ENCODE data around the gene RNF225.
"Not testable (repeated sequence)": the region's sequence is repeated elsewhere in the genome, so short reads cannot be mapped to it uniquely, and the experiment has no call there.

The RNF225 gene

GRCh38 chr19:58361900-58362271, 33.6 kb upstream of the RNF225 start:
- in situ Hi-C loops (cut with HindIII; ENCODE audit: low sequenced_read_pairs), result no loop called here

GRCh38 chr19:58362272-58362994, 33.0 kb upstream of the RNF225 start, which contains the start of gene ZNF497:
Gene ZNF497 (minus strand): TSS chr19:58362751. CDS start chr19:58357635, 5,116 bp downstream.
- in situ Hi-C loops (cut with HindIII; ENCODE audit: low sequenced_read_pairs), result no loop called here

- in situ Hi-C loops (cut with HindIII; ENCODE audit: low sequenced_read_pairs), result no loop called here
These were observed 31.3 kb upstream of the RNF225 start for GRCh38 chr19:58364146-58364545.

- in situ Hi-C loops (cut with HindIII; ENCODE audit: low sequenced_read_pairs), result no loop called here
These were observed 28.6 kb upstream of the RNF225 start for GRCh38 chr19:58366585-58367430.

- in situ Hi-C loops (cut with HindIII; ENCODE audit: low sequenced_read_pairs), result no loop called here
These were observed 27.6 kb upstream of the RNF225 start for GRCh38 chr19:58367698-58368454.

GRCh38 chr19:58368561-58369360, 26.7 kb upstream of the RNF225 start:
- in situ Hi-C loops (cut with HindIII; ENCODE audit: low sequenced_read_pairs), result no loop called here

- in situ Hi-C loops (cut with HindIII; ENCODE audit: low sequenced_read_pairs), result no loop called here
These were observed 22.9 kb upstream of the RNF225 start for GRCh38 chr19:58372311-58373133.

DNA sequence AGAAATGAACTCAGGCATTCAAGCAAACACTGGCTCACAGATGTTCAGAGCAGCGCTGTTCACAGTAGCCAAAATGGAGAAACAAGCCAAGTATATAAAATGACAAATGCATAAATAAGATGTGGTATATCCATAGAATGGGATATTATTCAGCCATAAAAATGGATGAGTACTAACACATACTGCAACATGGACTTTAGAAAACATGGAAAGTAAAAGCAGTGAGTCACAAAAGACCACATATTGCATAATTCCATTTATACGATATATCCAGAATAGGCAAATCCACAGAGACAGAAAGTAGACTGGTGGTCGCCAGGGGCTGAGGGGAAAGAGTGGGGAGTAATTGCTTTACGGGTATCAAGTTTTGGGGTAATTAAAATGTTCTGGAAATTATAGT, 21.3 kb upstream of the RNF225 start:
- in situ Hi-C loops (cut with HindIII; ENCODE audit: low sequenced_read_pairs), result no loop called here

- in situ Hi-C loops (cut with HindIII; ENCODE audit: low sequenced_read_pairs), result not testable (repeated sequence)
These were observed 18.7 kb upstream of the RNF225 start for GRCh38 chr19:58376724-58377123.

DNA sequence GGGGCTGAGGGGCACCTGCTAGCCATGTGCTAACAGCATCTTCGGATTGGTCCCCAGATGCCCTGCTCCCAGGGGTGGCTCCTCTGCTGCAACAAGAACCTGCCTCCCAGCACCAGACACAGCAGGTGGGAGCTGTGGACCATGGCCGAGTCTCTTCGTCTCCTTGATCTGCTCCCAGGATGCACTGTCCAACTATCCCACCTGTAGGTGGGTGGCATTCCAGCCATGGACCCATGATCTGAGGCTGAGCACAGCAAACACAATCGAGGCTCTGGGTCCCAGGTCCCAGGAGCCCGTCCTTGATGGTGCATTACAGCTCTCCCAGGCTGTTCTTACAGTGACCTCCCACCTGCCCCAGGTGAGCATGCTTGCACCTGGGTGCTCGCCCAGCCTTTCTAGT, 16.2 kb upstream of the RNF225 start:
- in situ Hi-C loops (cut with HindIII; ENCODE audit: low sequenced_read_pairs), result no loop called here

DNA sequence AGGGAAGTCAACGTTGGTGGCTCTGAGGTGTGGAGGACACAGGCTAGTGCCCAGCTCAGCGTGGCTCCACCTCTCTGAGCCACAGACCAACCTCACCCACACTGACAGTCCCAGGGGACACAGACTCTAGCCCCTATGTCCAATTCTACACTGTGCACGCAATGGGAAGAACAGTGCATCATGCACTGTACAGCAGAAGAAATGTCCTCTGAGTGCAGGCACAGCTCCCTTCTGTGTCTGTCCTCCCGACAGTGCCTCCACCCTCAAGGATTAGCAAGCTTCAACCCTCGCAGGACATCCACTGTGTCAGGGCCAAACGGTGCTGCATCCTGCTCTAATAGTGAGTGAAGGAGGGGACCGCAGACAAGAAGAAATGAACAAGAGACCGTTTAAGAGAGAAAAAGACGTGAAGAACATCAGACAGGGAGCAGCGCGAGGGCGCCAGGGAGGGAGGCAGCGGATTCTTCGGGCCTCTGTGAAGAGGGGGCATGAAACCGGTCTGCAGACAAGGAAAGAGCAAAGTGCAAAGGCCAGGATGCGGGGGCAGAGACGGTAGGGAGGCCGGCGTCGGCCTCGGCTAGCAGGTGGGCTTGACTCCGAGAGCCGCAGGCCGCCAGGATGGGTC, 15.3 kb upstream of the RNF225 start:
- in situ Hi-C loops (cut with HindIII; ENCODE audit: low sequenced_read_pairs), result loop anchor here (5.0 kb wide), 1 partner anchor 77 kb away; no protein-coding TSS in a partner anchor

DNA sequence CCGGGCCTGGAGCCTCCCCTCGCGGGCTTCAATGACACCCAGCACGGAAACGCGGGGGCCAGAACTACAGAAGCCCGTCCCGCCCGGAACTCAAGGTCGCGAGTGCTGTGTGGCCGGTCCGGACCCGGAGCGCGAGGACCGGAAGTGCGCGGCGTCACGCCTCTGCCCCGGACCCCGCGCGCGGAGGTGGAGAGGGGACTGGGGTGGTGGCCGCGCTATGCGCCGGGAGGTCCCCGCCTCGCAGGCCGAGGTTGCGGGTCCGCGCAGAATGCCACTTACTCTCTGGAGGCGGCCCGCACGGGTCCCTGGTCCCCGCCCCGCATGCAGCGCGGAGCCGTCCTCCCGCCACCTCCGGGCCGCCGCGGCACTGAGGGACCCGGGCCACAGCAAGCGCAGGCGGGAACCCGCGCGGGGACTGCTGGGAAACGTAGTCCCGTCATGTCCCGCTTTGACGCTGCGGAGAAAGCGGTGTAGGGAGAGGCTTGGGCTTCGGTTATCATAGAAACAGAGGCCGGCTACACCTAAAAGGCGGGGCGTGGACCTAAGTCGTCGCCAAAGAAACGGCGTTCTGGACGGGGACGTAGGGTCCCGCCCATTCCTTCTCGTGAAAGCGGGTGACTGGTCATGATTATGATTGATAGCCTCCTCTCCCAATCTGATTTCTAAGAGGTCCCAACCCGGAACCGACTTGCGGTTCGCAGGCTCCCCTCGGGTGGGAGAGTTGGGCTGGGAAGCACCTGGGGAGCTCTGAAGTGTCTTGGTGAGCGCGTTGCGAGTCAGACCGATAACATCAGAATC, 14.6 kb upstream of the RNF225 start, which contains the start of gene ZNF837:
TSS of gene ZNF837 (minus strand) at position 369 of the 798 bp plus-strand sequence. CDS start 11,698 bp downstream, outside the sequence.
- in situ Hi-C loops (cut with HindIII; ENCODE audit: low sequenced_read_pairs), result loop anchor here (5.0 kb wide), 1 partner anchor 76 kb away; no protein-coding TSS in a partner anchor

GRCh38 chr19:58381460-58382212, 13.8 kb upstream of the RNF225 start:
- in situ Hi-C loops (cut with HindIII; ENCODE audit: low sequenced_read_pairs), result loop anchor here (5.0 kb wide), 1 partner anchor 76 kb away; no protein-coding TSS in a partner anchor

- in situ Hi-C loops (cut with HindIII; ENCODE audit: low sequenced_read_pairs), result loop anchor here (5.0 kb wide), 1 partner anchor 74 kb away; no protein-coding TSS in a partner anchor
These were observed 12.4 kb upstream of the RNF225 start for GRCh38 chr19:58382997-58383603.

DNA sequence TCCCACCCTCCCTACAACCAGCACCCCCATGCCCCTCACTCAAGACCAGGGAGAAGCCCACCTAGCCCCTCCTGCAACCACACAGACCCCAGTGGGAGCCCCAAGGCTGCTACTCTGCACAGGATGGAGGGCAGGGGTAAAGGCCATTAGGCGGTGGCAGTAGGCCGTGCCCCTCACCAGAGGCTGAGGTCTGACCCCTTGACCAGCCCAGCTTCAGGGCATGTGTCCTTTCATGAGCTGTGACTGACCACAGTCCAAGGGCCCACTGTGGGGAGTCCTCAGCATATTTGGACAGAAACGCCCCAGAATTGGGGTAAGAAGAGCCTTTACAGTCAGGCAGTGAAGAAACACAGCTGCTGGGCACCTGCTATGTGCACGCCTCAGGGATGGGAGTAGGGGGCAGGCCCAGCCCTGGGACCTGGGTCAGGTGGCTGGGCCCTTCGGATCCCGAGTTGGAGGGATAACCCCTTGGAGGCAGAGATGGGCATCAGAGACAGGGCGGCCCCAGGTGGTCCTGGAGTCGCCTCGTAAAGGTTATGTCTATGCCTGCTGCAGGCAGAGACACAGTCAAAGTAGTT, 10.1 kb upstream of the RNF225 start:
- in situ Hi-C loops (cut with HindIII; ENCODE audit: low sequenced_read_pairs), result no loop called here

GRCh38 chr19:58385891-58386575, 9.4 kb upstream of the RNF225 start:
- in situ Hi-C loops (cut with HindIII; ENCODE audit: low sequenced_read_pairs), result no loop called here
